Limb (tissue), 2 donors: Measurements from ENCODE around the gene TNFRSF13B.
"Not testable (repeated sequence)": the region's sequence is repeated elsewhere in the genome, so short reads cannot be mapped to it uniquely, and the experiment has no call there.

Experiments used
- DNase-seq, 2 donors: peaks; one replicate each; pipeline ENCODE4 v3.0.0-alpha.2; 2016; ENCODE audit errors: extremely low spot score in 2 of 2

The TNFRSF13B gene

GRCh38 chr17:16987066-16987829 is 15.3 kb upstream of the TNFRSF13B start:
- no peak for DNase-seq

DNA sequence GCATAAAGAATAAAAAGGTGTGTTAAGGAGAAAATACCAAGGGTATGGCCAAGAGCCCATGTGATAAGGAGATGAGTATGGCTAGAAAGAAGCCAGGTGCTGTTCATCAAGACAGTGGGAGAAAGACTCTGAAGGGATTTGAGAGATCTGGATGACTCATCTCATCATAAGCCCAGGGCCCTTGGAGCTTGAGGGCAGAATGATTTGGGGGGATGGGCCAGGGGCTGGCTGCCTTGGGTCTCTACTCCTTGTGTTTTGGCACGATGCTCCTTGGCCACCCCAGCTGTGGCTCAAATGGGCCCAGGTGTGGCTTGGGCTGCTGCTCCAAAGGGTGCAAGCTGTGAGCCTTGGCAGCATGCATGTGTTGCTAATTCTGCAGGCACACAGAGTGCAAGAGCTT is 14.5 kb upstream of the TNFRSF13B start:
- DNase-seq = no peak

- DNase-seq = no peak
These were observed 10.0 kb upstream of the TNFRSF13B start for GRCh38 chr17:16981928-16982327.

- DNase-seq = no peak
These were observed 9.2 kb upstream of the TNFRSF13B start for GRCh38 chr17:16980813-16981731.

DNA sequence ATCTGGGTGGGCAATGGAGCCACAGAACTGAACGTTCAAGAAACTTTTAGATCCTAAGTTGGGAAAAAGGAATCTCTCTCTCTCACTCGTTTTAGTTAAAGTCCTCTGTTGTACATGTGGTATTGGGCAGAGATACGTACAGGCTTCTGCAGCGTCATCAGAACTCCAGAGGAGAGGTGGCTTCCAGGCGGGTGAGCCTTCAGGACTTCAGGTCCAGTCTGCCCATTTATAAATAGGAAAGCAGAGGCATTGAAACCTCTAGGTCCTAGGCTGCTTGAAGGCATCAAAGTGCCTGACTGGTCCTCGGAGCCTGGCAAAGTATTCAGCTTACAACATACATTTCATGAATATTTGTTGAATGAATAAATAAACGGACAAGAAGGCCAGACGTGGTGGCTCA is 8.1 kb upstream of the TNFRSF13B start:
- no peak for DNase-seq

DNA sequence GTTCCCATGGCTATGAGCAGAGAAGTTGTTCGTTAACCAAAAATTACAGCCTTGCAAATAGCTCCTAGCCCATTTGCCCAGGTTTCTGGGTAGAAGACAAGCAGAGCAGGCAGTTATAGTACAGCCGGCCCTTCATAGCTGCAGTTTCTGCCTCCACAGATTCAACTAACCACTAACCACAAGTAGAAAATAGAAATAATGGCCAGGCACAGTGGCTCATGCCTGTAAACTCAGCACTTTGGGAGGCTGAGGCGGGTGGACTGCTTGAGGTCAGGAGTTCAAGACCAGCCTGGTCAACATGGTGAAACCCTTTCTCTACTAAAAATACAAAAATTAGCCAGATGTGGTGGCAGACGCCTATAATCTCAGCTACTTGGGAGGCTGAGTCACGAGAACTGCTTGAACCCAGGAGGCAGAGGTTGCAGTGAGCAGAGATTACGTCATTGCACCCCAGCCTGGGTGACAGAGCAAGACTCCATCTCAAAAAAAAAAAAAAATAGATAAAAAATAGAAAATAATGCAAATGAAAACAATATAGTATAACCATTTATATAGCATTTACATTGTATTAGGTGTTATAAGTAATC is 7.4 kb upstream of the TNFRSF13B start:
- DNase-seq = not testable (repeated sequence)

DNA sequence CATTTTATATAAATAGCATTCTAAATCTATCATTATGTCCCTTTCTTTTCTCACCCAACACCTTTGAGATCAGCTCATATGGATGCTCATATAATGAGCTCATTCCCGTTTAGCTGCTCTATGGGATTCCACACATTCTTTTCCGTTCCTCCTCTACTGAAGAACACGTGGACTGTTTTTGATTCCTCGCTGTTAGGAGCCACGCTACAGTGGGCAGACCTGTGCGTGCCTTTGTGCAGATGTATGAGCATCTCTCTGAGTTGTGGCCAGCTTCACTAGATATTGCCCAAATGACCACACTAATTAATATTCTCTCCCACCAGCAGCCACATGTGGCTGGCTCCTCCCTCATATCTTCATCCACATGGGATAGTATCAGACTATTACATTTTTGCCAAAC is 6.0 kb upstream of the TNFRSF13B start:
- DNase-seq = no peak

DNA sequence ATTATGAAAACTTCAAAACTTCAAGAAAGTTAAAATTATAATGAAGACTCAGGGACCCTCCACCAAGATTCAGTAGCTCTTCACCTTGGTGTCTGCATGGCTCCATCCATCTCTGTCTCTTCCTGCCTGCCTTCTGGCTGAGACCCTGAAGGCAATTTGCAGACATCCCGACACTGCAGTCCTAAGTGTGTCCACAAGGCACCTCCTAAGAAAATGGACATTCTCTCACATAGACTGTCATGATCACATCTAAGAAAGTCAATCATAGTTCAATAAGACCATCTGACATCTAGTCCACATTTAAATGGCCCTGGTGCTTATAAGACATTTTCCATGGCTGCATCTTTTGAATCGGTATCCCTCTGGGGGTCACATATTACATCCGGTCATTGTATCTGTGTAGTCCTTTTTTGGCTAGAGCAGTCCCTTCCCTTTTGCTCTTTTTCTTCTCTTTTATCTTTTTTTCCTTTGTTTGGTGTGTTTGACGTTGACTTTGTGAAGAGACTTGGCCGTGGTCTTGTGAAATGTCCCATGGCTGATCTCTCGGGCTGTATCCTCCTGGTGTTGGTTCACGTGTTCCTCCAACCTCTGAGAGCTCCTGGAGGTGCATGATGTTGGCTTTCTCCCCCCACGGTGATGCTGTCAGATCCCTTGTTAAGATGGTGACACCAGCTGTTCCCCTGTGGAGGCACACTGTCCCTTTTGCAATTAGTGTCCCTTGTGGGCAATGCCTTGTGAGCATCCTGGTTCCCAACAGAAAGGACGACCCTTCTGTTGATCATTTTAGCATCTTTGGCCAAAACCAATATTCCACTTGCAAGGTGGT is 5.0 kb upstream of the TNFRSF13B start:
- DNase-seq = no peak

GRCh38 chr17:16975744-16976625 is 4.1 kb upstream of the TNFRSF13B start:
- no peak for DNase-seq

GRCh38 chr17:16975277-16975651 is 3.3 kb upstream of the TNFRSF13B start:
- DNase-seq = no peak

DNA sequence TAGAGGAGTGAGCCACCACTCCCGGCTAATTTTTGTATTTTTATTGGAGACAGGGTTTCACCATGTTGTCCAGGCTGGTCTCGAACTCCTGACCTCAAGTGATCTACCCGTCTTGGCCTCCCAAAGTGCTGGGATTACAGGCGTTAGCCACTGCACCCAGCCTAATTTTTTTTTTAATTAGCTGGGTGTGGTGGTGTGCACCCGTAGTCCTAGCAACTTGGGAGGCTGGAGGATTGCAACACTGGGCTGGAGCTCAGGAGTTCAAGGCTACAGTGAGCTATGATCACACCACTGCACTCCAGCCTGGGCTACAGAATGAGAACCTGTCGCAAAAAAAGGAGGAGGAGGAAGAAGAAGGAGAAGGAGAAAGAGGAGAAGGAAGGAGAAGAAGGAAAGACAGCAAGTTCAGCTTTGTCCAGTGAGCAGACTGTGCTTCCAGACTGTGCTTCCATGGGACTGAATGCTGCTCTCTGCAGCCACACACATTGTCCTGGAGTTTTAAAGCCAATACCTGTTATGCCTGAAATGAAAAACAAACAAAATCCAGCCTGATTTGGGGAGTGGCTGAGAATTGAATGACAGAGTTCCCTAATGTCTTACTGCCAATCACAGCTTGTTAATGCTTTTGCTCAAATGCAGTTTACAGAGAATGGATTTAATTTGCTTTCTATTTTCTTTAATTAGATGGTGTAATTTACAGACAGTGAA is 2.8 kb upstream of the TNFRSF13B start:
- DNase-seq = no peak

DNA sequence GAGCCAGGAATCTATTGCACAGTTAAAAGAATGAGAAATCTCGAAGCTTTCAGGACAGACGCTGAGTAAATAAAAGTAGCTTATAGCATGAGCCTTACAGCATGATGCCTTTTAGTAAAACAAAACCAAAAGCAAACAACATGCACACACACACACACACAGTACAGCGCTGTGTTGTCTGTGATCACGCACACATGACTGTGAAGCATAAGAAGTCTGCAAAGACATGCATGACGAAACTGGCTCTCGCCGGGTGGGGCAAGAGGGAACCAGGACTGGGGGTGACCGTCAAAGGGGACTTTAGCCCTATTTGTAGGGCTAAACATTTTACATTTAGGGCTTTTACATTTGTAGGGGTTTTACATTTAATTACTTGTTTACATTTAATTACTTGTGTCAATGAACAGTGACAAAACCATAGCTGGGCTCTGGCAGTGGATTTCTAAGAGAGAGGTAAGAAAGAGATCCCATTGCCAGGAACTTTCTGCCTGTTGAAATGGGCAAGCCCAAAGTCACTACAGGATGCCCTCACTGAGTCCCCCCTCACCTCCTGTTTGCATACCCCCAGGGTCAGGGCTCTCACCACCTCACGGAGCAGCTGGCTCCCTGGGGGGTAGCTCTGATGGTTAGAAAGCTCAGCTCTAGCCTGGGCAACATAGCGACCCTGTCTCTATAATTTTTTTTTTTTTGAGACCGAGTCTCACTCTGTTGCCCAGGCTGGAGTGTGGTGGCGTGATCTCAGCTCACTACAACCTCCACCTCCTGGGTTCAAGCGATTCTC is 2.0 kb upstream of the TNFRSF13B start:
- DNase-seq = no peak

GRCh38 chr17:16973043-16973442 is 1.1 kb upstream of the TNFRSF13B start:
- DNase-seq = not testable (repeated sequence)

GRCh38 chr17:16972346-16972745 is 428 bp upstream of the TNFRSF13B start:
- DNase-seq = no peak

DNA sequence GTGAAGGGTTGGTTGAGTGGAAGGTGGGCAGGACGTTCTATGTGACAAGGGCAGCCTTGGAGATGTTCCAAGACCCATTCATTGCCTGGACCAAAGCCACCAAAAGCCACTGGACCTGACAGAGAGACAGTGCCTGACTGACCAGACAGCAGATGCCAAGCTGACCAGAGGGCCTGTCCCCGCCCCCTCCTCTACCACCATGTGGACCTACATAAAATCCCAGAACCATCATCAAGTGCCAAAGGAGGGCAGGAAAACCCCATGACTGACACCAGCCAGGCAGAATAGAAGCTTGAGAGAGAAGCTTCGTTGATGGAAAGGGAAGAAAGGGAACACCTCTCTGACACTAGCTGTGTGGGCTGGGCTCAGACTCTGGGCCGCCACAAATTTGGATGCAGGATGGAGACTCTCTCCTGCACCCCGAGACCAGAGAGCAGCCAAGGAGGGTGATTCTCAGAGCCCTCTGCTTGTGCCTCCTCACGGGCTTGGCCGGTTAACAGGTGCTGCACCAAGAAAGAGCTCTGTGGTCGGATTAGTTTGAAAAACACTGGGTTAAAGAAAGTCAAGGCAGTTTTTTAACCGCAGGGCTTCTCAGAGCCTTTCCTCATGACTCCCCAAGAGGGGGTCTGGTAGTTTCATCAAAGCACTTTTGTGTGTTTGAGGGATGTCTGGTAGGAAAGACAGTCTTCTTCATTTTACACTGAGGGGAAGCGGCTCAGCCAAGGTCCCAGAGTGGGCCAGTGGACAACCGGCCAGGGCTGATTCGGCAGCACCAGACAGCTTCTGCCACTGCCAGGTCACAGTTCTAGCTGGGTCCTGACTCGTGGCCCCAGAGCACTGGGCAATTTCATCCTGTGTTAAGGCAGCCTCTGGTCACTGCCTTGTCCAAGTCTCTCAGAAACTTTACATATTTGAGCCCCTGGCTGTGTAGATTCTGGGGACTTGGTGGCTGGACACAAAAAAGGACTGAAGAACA is 1.7 kb downstream of the TNFRSF13B start:
- no peak for DNase-seq

GRCh38 chr17:16968786-16969185 is 3.1 kb downstream of the TNFRSF13B start:
- DNase-seq = no peak

GRCh38 chr17:16962804-16963203 is 9.1 kb downstream of the TNFRSF13B start:
- DNase-seq = no peak

- no peak for DNase-seq
These were observed 10.1 kb downstream of the TNFRSF13B start for GRCh38 chr17:16961792-16962191.
